Mucosa of descending colon (tissue), 3 donors: ENCODE measurements around the gene WASF3. TPM values are rescaled to one million over a fixed set of nuclear protein-coding genes. Genes with fewer than 3 reads are reported as not detected.

Experiments
- ATAC-seq: fragments of 200-7000 bp; cut with Tn5 transposase; one replicate; pipeline ENCODE4 v1.9.1; 2020; ENCODE audit warnings: mild to moderate bottlenecking, moderate library complexity
- DNase-seq, 3 donors: peaks; one replicate each; pipeline ENCODE4 v3.0.0-alpha.2; 2020
- H3K36me3 ChIP-seq: fragments of 200-600 bp; one replicate; pipeline ENCODE4 v1.8.0; 2021; ENCODE audit warnings: low read depth, mild to moderate bottlenecking
- H3K4me1 ChIP-seq: fragments of 200-600 bp; one replicate; pipeline ENCODE4 v1.8.0; 2021; ENCODE audit warnings: low read depth, mild to moderate bottlenecking
- H3K4me3 ChIP-seq: fragments of 200-600 bp; one replicate; pipeline ENCODE4 v1.8.0; 2021; ENCODE audit warnings: mild to moderate bottlenecking
- H3K9me3 ChIP-seq: fragments of 200-600 bp; one replicate; pipeline ENCODE4 v1.8.0; 2021; ENCODE audit warnings: mild to moderate bottlenecking
- intact Hi-C, 2 donors: fragments of 100-400 bp; cut with DNase I in 1 of 2; cut with micrococcal nuclease in 1 of 2; formaldehyde crosslinking; loops; one replicate each; pipeline versions ENCODE4 v1.11.0 to v1.11.1; 2022; cut with DNase I, micrococcal nuclease
- total RNA-seq, 3 donors: library from RNA; stranded (reverse); fragmentation: NEBNext Ultra II Directional in 2 of 3; extraction: Animal tissue kit (Norgen Biotek cat#: 25700) in 2 of 3; gene quantifications; one replicate each; pipeline versions ENCODE4 v1.2.1 to v1.2.4, GENCODE V29; 2021 to 2023
- TF ChIP-seq, protein P1 (sequence below): fragments of 200-600 bp; IDR thresholded peaks from one replicate; pipeline ENCODE4 v1.8.0; 2022; ENCODE audit warnings: antibody characterized with exemption, mild to moderate bottlenecking
- donor health status: DM: no; HTN: no; CAD: no; lungs with moderate emphysema.
- donor health status: DM: no; HTN: no; CAD: no.
- donor health status: DM: no; HTN: yes; CAD: no.

Gene WASF3
- total RNA-seq, 3 donors from 2014 or later: 1.4 to 18.4 (median 4.4) TPM

DNA sequence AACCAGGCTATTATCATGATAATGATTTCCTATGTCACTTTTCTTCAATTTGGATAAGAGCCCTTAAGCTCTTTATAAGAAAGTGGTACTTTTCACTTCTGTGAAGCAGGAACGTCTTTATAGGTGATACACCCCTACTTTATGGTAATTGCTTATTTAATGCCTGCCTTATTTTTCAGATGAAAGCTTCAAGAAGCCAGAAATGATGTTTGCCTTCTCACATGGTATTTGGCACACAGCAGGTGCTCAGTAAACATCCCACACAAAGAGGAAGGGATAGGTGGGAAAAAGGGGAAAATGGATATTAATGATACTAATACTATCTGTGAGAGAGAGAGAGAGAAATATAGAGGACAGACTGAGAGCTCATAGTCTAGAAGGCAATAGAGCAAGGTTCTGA, 29.0 kb upstream of the WASF3 start:
- TF ChIP-seq, protein P1, sequence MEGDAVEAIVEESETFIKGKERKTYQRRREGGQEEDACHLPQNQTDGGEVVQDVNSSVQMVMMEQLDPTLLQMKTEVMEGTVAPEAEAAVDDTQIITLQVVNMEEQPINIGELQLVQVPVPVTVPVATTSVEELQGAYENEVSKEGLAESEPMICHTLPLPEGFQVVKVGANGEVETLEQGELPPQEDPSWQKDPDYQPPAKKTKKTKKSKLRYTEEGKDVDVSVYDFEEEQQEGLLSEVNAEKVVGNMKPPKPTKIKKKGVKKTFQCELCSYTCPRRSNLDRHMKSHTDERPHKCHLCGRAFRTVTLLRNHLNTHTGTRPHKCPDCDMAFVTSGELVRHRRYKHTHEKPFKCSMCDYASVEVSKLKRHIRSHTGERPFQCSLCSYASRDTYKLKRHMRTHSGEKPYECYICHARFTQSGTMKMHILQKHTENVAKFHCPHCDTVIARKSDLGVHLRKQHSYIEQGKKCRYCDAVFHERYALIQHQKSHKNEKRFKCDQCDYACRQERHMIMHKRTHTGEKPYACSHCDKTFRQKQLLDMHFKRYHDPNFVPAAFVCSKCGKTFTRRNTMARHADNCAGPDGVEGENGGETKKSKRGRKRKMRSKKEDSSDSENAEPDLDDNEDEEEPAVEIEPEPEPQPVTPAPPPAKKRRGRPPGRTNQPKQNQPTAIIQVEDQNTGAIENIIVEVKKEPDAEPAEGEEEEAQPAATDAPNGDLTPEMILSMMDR: no peak
- DNase-seq (no peak), ATAC-seq (no peak)
- intact Hi-C loops: no loop called here
- H3K9me3 ChIP-seq: no peaks in the 10 kb centered on the region
- H3K4me1 ChIP-seq: no peaks in the 10 kb centered on the region
- no peaks in the 10 kb centered on the region for H3K36me3 ChIP-seq
- no peak overlapping the region for H3K4me3 ChIP-seq

DNA sequence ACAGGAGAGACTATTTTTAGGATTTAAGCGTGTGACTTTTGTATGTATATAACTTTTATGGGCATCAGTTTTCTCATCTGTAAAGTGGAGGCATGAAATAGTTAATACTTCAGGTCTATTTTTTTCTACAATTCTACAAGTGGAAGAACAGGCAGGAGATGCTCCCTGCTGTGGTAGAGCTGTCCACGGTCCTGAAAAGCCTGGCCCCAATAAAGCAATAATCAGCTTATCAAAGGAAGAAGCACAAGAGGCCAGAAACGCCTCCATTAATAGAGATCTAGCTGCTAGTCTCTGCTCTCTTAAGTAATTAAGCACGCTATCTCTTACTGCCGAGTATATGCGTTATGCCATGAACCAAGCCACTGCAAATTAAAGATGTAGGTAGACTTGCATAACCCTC, 28.0 kb upstream of the WASF3 start:
- no peak overlapping the region for H3K4me3 ChIP-seq
- intact Hi-C loops: no loop called here
- no peaks in the 10 kb centered on the region for H3K36me3 ChIP-seq
- no peaks in the 10 kb centered on the region for H3K4me1 ChIP-seq
- DNase-seq (peak in 2 of 3 donors; percentile 42 to 74), ATAC-seq (no peak)
- no peaks in the 10 kb centered on the region for H3K9me3 ChIP-seq
- TF ChIP-seq, protein P1: no peak

DNA sequence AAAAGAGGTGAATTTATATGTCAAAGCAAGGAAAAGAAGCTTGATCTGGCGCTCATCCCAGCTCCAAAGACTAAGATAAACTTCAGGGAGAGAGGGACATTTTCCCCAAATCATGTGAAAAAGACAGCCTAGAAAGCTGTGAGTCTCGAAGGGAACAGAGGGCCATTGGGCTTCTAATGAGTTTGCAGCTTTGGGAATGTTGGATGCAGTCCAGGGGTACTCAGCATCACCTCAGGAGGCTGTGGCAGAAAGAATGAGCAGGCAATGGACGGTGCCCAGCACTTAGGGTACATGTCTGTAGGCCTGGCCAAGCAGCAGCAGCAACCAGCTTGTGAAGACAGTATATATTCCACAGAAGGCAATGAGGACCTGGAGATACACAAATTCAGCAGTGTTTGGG, 25.7 kb upstream of the WASF3 start:
- Histone ChIP-seq H3K4me3 (no peak overlapping the region), H3K36me3 (no peaks in the 10 kb centered on the region), H3K4me1 (no peaks in the 10 kb centered on the region), H3K9me3 (no peaks in the 10 kb centered on the region)
- DNase-seq: no peak
- intact Hi-C loops: no loop called here
- ATAC-seq: no peak
- TF ChIP-seq, protein P1: no peak

DNA sequence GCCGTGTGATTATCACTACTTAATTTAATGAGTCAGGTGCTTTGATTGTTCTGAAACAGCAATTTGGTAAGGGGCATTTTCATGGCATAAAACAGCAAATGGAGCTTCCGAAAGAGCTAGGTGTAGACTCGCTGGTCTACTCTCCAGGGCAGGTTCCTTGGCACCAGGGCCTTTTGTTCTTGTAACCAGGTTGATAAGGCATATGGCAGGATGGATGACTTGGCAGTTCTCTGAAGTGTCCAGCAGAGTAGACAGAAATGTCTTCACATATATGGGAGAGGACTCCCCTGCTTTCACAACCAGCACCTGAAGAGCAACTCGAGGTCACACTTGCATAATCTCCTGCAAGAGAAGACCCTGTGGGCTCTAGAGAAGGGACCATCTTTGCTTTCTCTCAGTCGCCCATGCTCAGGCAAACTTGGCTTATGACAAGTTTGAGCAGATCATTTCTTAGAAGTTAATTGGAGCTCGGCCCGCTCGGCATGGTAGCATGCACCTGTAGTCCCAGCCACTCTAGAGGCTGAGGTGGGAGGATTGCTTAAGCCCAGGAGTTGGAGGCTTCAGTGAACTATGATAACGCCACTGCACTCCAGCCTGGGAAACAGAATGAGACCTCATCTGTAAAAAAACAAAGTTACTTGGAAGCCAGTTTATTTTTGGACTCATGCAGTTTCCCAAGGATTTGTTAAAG, 23.3 kb upstream of the WASF3 start:
- intact Hi-C loops: no loop called here
- Histone ChIP-seq H3K9me3 (no peaks in the 10 kb centered on the region), H3K36me3 (no peaks in the 10 kb centered on the region), H3K4me3 (no peak overlapping the region), H3K4me1 (peaks cover 7% of the 10 kb centered on the region)
- no peak for DNase-seq
- ATAC-seq: no peak
- TF ChIP-seq, protein P1: no peak

DNA sequence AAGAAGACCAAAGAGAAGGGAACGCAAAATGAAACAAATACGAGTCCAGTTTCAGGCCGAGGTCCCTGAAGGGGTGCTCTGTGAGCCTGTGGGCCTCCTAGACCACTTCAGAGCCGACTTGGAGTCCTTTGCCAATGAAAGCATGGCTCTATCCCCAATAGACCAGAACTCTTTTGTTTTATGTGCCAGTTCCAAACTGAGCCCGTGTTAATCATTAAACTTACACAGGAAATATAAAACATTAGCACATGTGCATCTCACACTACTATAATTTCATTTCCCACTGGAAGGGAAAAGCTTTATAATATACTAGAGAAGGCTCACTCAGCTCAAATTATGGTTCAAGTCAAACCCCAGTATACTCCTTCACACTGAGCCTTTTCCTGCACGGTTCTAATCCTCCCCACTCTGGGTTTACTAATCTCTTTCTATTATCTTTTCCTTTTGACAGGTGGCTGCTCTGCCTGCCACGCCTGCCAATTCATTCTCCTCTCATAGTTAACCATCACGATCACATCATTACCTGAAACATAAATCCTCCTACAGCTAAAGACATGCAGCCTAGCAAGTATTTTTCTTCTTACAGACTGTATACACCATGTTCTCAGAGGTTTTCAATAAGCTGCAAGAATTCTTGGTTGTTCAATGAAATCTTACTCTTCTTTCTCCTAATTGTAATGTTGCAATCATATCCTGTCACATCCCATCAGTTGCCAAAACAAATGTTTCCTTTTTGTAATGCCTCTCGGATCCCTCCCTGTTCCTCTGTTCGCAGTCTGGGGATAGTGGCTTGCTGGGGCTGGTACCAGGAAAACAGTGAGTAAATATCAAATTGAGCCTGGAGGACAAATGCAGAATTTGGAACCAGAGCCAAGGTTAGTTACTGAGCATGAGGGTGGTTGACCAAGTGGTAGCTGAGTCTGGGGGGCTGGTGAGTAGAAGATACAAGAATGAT, 18.8 kb upstream of the WASF3 start:
- intact Hi-C loops: no loop called here
- no peaks in the 10 kb centered on the region for H3K36me3 ChIP-seq
- DNase-seq (peak in 1 of 3 donors; percentile 21), ATAC-seq (peak; percentile 47)
- TF ChIP-seq, protein P1: no peak
- no peaks in the 10 kb centered on the region for H3K9me3 ChIP-seq
- H3K4me1 ChIP-seq: peaks cover 7% of the 10 kb centered on the region
- no peak overlapping the region for H3K4me3 ChIP-seq
